M059J (cell line): ENCODE data around the gene EIF2B2. TPM values are rescaled to one million over a fixed set of nuclear protein-coding genes. Genes with fewer than 3 reads are reported as not detected.
"Not testable (repeated sequence)": the region's sequence is repeated elsewhere in the genome, so short reads cannot be mapped to it uniquely, and the experiment has no call there.

Source experiments
- DNase-seq: peaks from one replicate; pipeline ENCODE4 v3.0.0-alpha.2; 2012; ENCODE audit warnings: low read depth
- total RNA-seq: library from RNA; depleted of rRNA; stranded (reverse); fragments of >200 nt; shearing (Covaris generic); gene quantifications from 2 replicates; pipeline ENCODE4 v1.2.3, GENCODE V29; 2014

The EIF2B2 gene
- total RNA-seq, 1 experiment from 2014 or later = 67.4 TPM

- no peak for DNase-seq
Measured at GRCh38 chr14:74988993-74989392, 13.7 kb upstream of the EIF2B2 start.

GRCh38 chr14:74994182-74994581 is 8.5 kb upstream of the EIF2B2 start:
- DNase-seq = not testable (repeated sequence)

- DNase-seq = not testable (repeated sequence)
Measured at GRCh38 chr14:74995781-74996180, 6.9 kb upstream of the EIF2B2 start.

- DNase-seq = no peak
Measured at GRCh38 chr14:75001261-75001660, 1.5 kb upstream of the EIF2B2 start.

- no peak for DNase-seq
Measured at GRCh38 chr14:75001899-75002298, 822 bp upstream of the EIF2B2 start.

- DNase-seq = no peak
Measured at GRCh38 chr14:75003250-75004027, 718 bp downstream of the EIF2B2 start.

- DNase-seq = no peak
Measured at GRCh38 chr14:75005357-75005756, 2.6 kb downstream of the EIF2B2 start.

GRCh38 chr14:75009176-75009575 is 6.5 kb downstream of the EIF2B2 start:
- no peak for DNase-seq

GRCh38 chr14:75010472-75011093 is 7.9 kb downstream of the EIF2B2 start:
- no peak for DNase-seq

- DNase-seq = peak; percentile 78
Measured at GRCh38 chr14:75011356-75011994, 8.8 kb downstream of the EIF2B2 start.

GRCh38 chr14:75013290-75013689 is 10.6 kb downstream of the EIF2B2 start:
- no peak for DNase-seq

GRCh38 chr14:75015496-75015895 is 12.8 kb downstream of the EIF2B2 start:
- DNase-seq = no peak

GRCh38 chr14:75016815-75017214 is 14.1 kb downstream of the EIF2B2 start:
- DNase-seq = no peak

GRCh38 chr14:75018694-75019093 is 16.0 kb downstream of the EIF2B2 start:
- DNase-seq = no peak

- peak; percentile 26 for DNase-seq
Measured at GRCh38 chr14:75022655-75023054, 19.9 kb downstream of the EIF2B2 start.

- DNase-seq = no peak
Measured at GRCh38 chr14:75023108-75023507, 20.4 kb downstream of the EIF2B2 start.

GRCh38 chr14:75025082-75025481 is 22.4 kb downstream of the EIF2B2 start:
- DNase-seq = no peak

- DNase-seq = no peak
Measured at GRCh38 chr14:75025876-75026275, 23.2 kb downstream of the EIF2B2 start.

- no peak for DNase-seq
Measured at GRCh38 chr14:75030147-75030546, 27.4 kb downstream of the EIF2B2 start.

GRCh38 chr14:75032939-75033338 is 30.2 kb downstream of the EIF2B2 start:
- no peak for DNase-seq

GRCh38 chr14:75040507-75040906 is 37.8 kb downstream of the EIF2B2 start:
- DNase-seq = no peak

- no peak for DNase-seq
Measured at GRCh38 chr14:75040959-75041358, 38.2 kb downstream of the EIF2B2 start.

- DNase-seq = peak; percentile 52
Measured at GRCh38 chr14:75041613-75042012, 38.9 kb downstream of the EIF2B2 start.
